ENCODE data around the gene TMEM87B. TPM values are rescaled to one million over a fixed set of nuclear protein-coding genes. Genes with fewer than 3 reads are reported as not detected.
"Not testable (repeated sequence)": the region's sequence is repeated elsewhere in the genome, so short reads cannot be mapped to it uniquely, and the experiment has no call there.

The TMEM87B gene
- total RNA-seq, 4 donors from 2014 or later = 18.6 to 24.6 (median 22.6) TPM

- ATAC-seq (ENCODE audit: low FRiP score) = peak; percentile 18
- TF ChIP-seq, protein P1, sequence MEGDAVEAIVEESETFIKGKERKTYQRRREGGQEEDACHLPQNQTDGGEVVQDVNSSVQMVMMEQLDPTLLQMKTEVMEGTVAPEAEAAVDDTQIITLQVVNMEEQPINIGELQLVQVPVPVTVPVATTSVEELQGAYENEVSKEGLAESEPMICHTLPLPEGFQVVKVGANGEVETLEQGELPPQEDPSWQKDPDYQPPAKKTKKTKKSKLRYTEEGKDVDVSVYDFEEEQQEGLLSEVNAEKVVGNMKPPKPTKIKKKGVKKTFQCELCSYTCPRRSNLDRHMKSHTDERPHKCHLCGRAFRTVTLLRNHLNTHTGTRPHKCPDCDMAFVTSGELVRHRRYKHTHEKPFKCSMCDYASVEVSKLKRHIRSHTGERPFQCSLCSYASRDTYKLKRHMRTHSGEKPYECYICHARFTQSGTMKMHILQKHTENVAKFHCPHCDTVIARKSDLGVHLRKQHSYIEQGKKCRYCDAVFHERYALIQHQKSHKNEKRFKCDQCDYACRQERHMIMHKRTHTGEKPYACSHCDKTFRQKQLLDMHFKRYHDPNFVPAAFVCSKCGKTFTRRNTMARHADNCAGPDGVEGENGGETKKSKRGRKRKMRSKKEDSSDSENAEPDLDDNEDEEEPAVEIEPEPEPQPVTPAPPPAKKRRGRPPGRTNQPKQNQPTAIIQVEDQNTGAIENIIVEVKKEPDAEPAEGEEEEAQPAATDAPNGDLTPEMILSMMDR (IDR thresholded peaks at IDR 0.05) = no peak
- DNase-seq (ENCODE audit: low spot score) = no peak
Observed at GRCh38 chr2:112032689-112033465, 22.2 kb upstream of the TMEM87B start.

DNA sequence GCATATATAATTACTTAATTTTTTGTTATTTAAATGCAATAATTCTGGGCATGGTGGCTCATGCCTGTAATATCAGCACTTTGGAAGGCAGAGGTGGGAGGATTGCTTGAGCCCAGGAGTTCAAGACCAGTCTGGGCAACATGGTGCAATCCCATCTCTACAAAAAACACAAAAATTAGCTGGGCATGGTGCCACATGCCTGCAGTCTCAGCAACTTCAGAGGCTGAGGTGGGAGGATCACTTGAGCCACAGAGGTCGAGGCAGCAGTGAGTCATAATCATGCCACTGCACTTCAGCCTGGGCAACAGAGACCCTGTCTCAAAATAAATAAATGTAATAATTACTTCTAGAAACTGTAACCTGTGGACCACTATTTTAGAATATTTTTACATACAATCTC lies 21.5 kb upstream of the TMEM87B start:
- TF ChIP-seq, protein P1 (IDR thresholded peaks at IDR 0.05) = no peak
- DNase-seq (ENCODE audit: low spot score) (no peak), ATAC-seq (ENCODE audit: low FRiP score) (peak; percentile 54)

DNA sequence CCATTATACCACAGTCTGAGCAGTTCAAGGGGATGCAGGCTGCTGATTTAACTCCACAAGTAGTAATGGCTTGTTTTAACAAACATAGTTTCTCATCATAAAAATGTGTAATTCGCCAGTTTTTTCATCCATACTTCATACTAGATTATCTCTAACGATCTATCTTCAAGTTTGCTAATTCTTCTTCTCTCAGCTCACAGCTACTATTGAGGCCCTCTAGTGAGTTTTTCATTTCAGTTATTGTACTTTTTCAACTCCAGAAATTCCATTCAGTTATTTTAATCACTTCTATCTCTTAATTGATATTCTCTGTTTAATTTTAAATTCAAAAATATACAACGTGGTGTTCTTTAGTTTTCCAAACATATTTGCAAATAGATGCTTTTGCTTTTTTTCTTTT lies 20.1 kb upstream of the TMEM87B start:
- ATAC-seq (ENCODE audit: low FRiP score) (no peak), DNase-seq (ENCODE audit: low spot score) (no peak)
- TF ChIP-seq, protein P1 (IDR thresholded peaks at IDR 0.05) = no peak

DNA sequence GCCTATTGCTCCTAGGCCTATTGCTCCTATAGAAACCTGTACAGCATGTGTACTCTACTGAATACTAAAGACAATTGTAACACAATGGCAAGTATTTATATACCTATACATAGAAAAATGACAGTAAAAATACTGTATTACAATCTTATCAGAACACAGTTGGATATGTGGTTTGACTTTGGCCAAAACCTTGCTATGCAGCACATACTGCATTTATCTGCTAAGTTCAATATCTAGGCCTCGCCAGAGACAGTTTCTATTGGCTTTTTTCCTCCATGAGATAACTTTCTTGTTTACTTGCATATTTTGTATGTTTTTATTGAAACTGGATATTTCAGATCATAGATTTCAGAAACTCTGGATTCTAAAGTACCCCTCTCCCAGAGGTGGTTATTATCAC lies 19.3 kb upstream of the TMEM87B start:
- DNase-seq (ENCODE audit: low spot score) (no peak), ATAC-seq (ENCODE audit: low FRiP score) (no peak)
- TF ChIP-seq, protein P1 (IDR thresholded peaks at IDR 0.05) = no peak

GRCh38 chr2:112039556-112039955 lies 15.5 kb upstream of the TMEM87B start:
- ATAC-seq (ENCODE audit: low FRiP score); DNase-seq (ENCODE audit: low spot score): not testable (repeated sequence)

DNA sequence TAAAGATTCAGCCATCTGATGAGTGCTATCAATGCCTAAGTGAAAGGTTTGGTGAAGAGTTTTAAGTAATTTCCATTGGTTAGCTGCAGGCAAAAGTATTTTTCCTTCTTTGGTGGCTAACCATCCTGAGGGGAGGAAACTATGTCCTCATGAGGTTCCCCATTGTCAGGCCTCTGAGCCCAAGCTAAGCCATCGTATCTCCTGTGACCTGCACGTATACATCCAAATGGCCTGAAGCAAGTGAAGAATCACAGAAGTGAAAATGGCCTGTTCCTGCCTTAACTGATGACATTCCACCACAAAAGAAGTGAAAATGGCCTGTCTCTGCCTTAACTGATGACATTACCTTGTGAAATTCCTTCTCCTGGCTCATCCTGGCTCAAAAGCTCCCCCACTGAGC lies 15.0 kb upstream of the TMEM87B start:
- ATAC-seq (ENCODE audit: low FRiP score); DNase-seq (ENCODE audit: low spot score): not testable (repeated sequence)

DNA sequence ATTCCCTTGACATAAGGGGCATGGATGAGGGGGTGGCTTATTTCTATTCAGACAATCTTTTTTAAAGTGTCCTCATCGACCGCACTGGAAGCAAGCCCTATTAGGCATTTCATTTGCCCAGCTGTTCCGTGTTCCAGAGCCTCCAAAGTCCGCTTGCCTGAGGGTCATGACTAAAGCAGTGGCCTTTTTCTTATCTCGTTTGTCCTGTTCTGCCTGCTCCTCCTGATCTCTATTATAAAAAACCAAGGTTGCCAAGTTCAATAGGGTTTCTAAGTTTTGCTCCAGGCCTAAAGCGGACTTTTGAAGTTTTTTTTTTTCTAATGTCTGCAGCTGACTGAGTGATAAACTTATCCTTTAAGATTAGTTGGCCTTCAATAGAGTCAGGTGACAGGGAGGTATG lies 13.6 kb upstream of the TMEM87B start:
- not testable (repeated sequence) for ATAC-seq (ENCODE audit: low FRiP score)

DNA sequence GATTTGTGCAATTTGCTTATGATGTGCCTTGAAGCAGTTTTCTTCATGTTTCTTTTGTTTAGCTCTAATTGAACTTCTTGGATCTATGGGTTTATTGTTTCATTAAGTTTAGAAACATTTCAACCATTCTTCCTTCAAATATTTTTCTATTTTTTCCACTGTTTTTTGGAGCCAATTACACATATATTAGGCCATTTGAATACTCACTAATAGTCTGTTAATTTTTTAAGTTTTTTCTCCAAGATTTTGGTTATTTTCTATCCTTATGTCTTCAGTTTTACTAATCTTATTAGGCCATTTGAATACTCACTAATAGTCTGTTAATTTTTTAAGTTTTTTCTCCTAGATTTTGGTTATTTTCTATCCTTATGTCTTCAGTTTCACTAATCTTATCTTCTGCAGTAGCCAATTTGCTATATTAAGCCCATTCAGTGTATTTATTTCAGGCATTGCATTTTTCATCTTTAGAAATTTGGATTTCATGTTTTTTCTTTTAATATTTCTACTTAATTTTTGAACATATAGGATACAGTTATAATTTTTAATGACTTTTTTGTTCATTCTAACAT lies 9.5 kb upstream of the TMEM87B start:
- no peak for ATAC-seq (ENCODE audit: low FRiP score)
- TF ChIP-seq, protein P1 (IDR thresholded peaks at IDR 0.05) = no peak
- no peak for DNase-seq (ENCODE audit: low spot score)

More for the DNA sequence above, 13.6 kb upstream of the TMEM87B start:
- DNase-seq (ENCODE audit: low spot score) = not testable (repeated sequence)

All from omental fat pad (tissue), 4 donors.